Adrenal gland (tissue), 12 donors: ENCODE results near the gene MCF2L. TPM values are rescaled to one million over a fixed set of nuclear protein-coding genes. Genes with fewer than 3 reads are reported as not detected.

Experiments
- DNase-seq, 7 donors: peaks; one replicate each; pipeline ENCODE4 v3.0.0-alpha.2; 2019 to 2020
- H3K27ac ChIP-seq, 5 donors: fragments of 200-600 bp; sonication (generic) in 4 of 5; 1 replicate in 3 of 5; 2 replicates in 2 of 5; pipeline versions ENCODE4 v1.5.1 to v1.8.0; 2016 to 2020; ENCODE audit warnings: mild to moderate bottlenecking in 1 of 5
- H3K27me3 ChIP-seq: fragments of 200-600 bp; 2 replicates; pipeline ENCODE4 v1.8.0; 2021
- H3K36me3 ChIP-seq, 2 donors: fragments of 200-600 bp; replicated peaks in 1 of 2; 1 replicate in 1 of 2; 2 replicates in 1 of 2; pipeline versions ENCODE4 v1.5.1 to v1.8.0; 2018 to 2022
- H3K4me1 ChIP-seq, 2 donors: fragments of 200-600 bp; replicated peaks in 1 of 2; 1 replicate in 1 of 2; 2 replicates in 1 of 2; pipeline versions ENCODE4 v1.5.1 to v1.8.0; 2018 to 2021
- H3K4me3 ChIP-seq, 4 donors: fragments of 200-600 bp; sonication (generic) in 3 of 4; one replicate each; pipeline ENCODE4 v1.5.1; 2016 to 2018
- H3K9me3 ChIP-seq, 3 donors: fragments of 200-600 bp; sonication (generic) in 1 of 3; replicated peaks in 1 of 3; 1 replicate in 2 of 3; 2 replicates in 1 of 3; pipeline versions ENCODE4 v1.5.1 to v1.8.0; 2016 to 2021
- POLR2A ChIP-seq, 2 donors: fragments of 450-650 bp; IDR thresholded peaks; one replicate each; pipeline ENCODE4 v1.6.1; 2017; ENCODE audit warnings: antibody characterized with exemption in 2 of 2, mild to moderate bottlenecking in 2 of 2, moderate library complexity in 1 of 2
- WGBS, 4 donors: extraction: QIAGEN DNeasy Blood & Tissue Kit in 2 of 4; methylation state at CpG; one replicate each; pipeline versions ENCODE4 v1.1.5 to v1.1.7; 2013 to 2017; 5-methylcytosine and 5-hydroxymethylcytosine counted together
- intact Hi-C, 2 donors: fragments of 100-400 bp; cut with DNase I; formaldehyde crosslinking; loops; one replicate each; pipeline versions ENCODE4 v1.14.1 to v1.15.0; 2022 to 2023
- polyA plus RNA-seq, 3 donors: library from polyadenylated mRNA; stranded (reverse); fragments of 200-250 nt in 2 of 3; fragments of 350-450 nt in 1 of 3; fragmentation: Illumina TruSeq in 1 of 3; extraction: RNeasy Lipid Tissue Mini Kit (QIAGEN cat#74804) in 1 of 3; gene quantifications; one replicate each; pipeline ENCODE4 v1.2.3, GENCODE V29; 2013 to 2014
- total RNA-seq, 9 donors: library from RNA; depleted of rRNA in 4 of 9; stranded (reverse); fragments of >200 nt in 4 of 9; fragments of 120-200 nt in 1 of 9; fragmentation: NEBNext Ultra II Directional in 1 of 9; extraction: Animal tissue kit (Norgen Biotek cat#: 25700) in 1 of 9; gene quantifications; one replicate each; pipeline versions ENCODE4 v1.1.0 to v1.2.4, GENCODE V29; 2013 to 2023
- TF ChIP-seq, protein P1 (sequence below), 6 experiments: fragments of 450-650 bp in 4 of 6; fragments of 200-600 bp in 2 of 6; sonication (generic) in 1 of 6; IDR thresholded peaks; 1 replicate in 5 of 6; 2 replicates in 1 of 6; pipeline versions ENCODE4 v1.5.1 to v1.8.0; 2016 to 2021; ENCODE audit warnings: antibody characterized with exemption in 6 of 6, mild to moderate bottlenecking in 2 of 6, moderate library complexity in 1 of 6
- donor health status: healthy with polysubstance abuse.
- donor health status: Bipolar disorder and iron deficiency.
- donor health status: DM: yes; HTN: yes; CAD: no.
- donor health status: DM: no; HTN: no; CAD: no.
- donor health status: DM: no; HTN: no; CAD: no.
- donor health status: DM: yes; HTN: yes; CAD: no.

MCF2L gene
- total and polyA plus RNA-seq, 12 donors: 7.6 to 49.0 (median 15.3) TPM

DNA sequence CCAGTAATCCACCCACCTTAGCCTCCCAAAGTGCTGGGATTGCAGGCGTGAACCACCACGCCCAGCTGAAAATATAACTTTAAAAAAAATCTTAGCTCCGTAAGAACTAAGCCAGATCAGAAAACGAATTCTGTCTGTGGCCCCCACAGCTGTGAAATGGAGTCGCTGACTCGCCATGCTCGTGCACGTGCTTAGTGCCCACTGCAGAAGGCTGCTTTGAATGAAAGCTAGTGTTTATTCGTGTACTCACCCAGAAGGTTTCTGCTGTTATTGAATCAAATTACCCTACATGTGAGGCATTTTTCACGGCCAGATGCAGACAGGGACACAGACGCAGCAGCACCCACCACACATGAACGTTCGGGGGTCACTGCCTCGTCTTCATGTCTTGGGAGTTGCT, 74.9 kb downstream of the MCF2L start:
- Histone ChIP-seq H3K27ac (no peak overlapping the region), H3K36me3 (no peaks in the 10 kb centered on the region), H3K4me1 (no peaks in the 10 kb centered on the region), H3K9me3 (no peaks in the 10 kb centered on the region), H3K4me3 (no peak overlapping the region), H3K27me3 (no peaks in the 10 kb centered on the region)
- WGBS, 4 donors: 71 to 80% (median 75%) methylated on average over 14 of the region's 14 CpGs
- TF ChIP-seq, protein P1, sequence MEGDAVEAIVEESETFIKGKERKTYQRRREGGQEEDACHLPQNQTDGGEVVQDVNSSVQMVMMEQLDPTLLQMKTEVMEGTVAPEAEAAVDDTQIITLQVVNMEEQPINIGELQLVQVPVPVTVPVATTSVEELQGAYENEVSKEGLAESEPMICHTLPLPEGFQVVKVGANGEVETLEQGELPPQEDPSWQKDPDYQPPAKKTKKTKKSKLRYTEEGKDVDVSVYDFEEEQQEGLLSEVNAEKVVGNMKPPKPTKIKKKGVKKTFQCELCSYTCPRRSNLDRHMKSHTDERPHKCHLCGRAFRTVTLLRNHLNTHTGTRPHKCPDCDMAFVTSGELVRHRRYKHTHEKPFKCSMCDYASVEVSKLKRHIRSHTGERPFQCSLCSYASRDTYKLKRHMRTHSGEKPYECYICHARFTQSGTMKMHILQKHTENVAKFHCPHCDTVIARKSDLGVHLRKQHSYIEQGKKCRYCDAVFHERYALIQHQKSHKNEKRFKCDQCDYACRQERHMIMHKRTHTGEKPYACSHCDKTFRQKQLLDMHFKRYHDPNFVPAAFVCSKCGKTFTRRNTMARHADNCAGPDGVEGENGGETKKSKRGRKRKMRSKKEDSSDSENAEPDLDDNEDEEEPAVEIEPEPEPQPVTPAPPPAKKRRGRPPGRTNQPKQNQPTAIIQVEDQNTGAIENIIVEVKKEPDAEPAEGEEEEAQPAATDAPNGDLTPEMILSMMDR (IDR thresholded peaks at IDR 0.05): no peak
- TF ChIP-seq POLR2A (IDR thresholded peaks at IDR 0.05): no peak
- intact Hi-C loops: no loop called here
- no peak for DNase-seq

DNA sequence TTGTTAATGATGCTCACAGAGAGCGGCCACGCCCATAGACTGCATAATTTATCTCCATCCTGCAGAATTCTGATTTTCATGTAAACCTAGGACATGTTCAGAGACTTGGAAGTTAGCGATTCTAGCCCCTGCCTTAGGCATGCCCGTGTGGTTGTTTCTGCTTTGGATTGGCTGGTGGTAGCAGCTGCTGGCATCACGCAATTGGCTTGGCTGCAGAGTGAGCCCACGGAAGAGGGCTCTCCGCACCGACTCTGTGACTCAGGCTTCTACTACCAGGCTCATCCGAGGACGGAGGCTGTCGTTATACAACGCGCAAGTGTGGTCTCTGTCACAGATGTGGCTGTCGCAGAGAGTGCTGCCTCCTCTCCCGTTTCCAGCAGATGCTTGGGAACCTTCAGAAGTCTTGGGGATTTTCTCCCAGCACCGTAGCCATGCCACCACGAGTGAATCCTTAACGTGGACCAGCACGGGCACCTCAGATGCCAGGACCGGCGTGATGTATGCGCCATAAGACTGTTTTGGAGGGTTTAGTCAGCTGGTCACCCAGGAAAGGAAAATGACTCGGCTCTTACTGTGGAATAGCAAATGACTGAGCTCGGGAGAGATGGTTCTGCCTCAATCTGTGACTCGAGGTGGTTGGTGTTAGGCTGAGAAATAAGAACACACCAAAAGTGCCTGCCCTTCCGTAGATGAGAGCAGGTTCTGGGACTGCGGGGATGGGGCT, 75.5 kb downstream of the MCF2L start:
- no peak overlapping the region for H3K4me3 ChIP-seq
- no peaks in the 10 kb centered on the region for H3K9me3 ChIP-seq
- peak overlapping the region in 1 of 5 donors; percentile 29 for H3K27ac ChIP-seq
- DNase-seq: peak in 1 of 7 donors; percentile 76
- intact Hi-C loops: no loop called here
- no peaks in the 10 kb centered on the region for H3K36me3 ChIP-seq
- TF ChIP-seq POLR2A (IDR thresholded peaks at IDR 0.05): no peak
- TF ChIP-seq, protein P1 (IDR thresholded peaks at IDR 0.05): no peak
- 67 to 81% (median 75%) methylated on average over 16 to 27 of the region's 27 CpGs for WGBS, 4 donors
- no peaks in the 10 kb centered on the region for H3K27me3 ChIP-seq
- no peaks in the 10 kb centered on the region for H3K4me1 ChIP-seq

DNA sequence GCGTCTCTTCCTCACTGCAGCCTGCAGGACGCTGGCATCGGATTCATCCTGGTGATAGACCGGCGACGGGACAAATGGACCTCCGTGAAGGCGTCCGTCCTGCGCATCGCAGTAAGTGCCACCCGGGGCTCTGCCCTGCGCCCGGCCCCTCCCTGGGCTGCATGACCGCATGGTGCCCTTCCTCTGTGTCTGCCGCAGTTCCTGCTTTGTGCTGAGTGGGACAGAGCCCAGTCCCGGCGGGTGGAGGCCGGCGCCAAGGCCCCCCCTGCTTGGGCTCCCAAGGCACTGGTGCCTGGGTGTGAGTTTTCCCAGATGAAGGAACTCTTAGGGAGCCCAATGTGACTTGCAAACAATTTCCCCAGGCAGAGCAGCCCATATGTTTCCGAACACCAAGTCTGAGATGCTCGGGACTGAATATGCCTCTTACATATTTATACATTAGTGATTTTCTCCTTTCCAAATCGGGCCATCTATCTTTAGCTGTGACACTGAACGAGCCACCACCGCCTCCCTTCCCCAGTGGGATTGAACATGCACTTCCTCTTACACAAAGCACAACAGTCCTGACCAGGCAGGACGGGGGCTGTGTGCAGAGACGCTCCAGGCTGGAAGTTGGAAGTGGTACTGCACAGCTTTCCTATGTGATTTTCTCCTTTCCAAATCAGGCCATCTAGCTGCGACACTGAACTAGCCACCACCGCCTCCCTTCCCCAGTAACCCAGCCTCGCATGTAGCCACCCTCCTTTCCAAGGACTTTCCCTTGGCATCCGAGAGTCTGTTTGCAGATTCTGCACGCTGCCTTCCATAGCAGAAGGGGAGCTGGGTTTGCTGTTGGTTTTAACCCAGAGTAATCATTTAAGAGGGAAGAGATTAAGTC, 76.5 kb downstream of the MCF2L start:
- Histone ChIP-seq H3K27me3 (no peaks in the 10 kb centered on the region), H3K4me1 (no peaks in the 10 kb centered on the region), H3K27ac (peak overlapping the region in 2 of 5 donors; percentile 17 to 52), H3K36me3 (no peaks in the 10 kb centered on the region), H3K9me3 (no peaks in the 10 kb centered on the region), H3K4me3 (no peak overlapping the region)
- no peak for TF ChIP-seq POLR2A (IDR thresholded peaks at IDR 0.05)
- TF ChIP-seq, protein P1 (IDR thresholded peaks at IDR 0.05): no peak
- intact Hi-C loops: no loop called here
- WGBS, 4 donors: 58 to 76% (median 75%) methylated on average over 12 to 32 of the region's 32 CpGs
- peak in 2 of 7 donors; percentile 37 to 57 for DNase-seq

DNA sequence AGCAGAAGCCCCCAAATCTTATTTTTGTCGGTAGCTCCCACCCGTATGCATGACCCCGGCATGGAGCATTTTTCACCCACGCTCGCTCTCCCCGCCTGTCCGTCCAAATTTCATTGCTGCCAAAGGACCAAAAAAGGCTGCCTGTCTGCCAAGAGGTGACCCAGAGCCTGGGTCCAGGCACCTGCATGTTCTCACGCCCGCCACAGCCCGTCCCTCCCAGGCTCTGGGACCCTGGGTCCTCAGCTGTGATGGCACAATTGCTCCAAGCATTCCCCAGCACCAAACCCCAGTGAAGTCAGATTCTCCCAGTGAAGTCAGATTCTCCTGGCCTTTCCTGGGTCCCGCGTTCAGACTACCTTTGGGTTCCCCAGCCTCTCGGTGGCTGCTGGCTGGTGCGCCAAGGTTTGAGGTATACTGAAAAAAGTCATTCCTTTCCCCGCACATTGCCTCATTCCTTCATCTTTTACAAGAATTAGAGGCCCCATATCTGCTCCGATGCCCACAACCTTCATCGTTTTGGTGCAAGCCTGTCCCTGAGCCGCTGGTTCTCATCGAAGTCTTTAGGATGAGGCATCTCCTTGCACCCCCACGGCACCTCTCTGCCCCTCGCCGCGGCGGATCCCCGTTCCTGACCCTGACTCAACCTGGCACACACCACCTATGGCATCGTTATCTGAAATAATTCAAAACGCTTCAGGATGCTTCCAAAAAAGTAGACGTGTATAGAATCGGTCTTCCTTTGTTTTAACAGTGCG, 77.3 kb downstream of the MCF2L start:
- Histone ChIP-seq H3K27ac (peak overlapping the region in 1 of 5 donors; percentile 52), H3K36me3 (no peaks in the 10 kb centered on the region), H3K4me1 (no peaks in the 10 kb centered on the region), H3K27me3 (peaks cover 4% of the 10 kb centered on the region), H3K9me3 (no peaks in the 10 kb centered on the region), H3K4me3 (no peak overlapping the region)
- no peak for TF ChIP-seq POLR2A (IDR thresholded peaks at IDR 0.05)
- TF ChIP-seq, protein P1 (IDR thresholded peaks at IDR 0.05): no peak
- 84 to 91% (median 88%) methylated on average over 30 of the region's 30 CpGs for WGBS, 4 donors
- intact Hi-C loops: no loop called here
- no peak for DNase-seq
